ENCODE results near the gene STYXL1.
A peak's percentile ranks its signal among the peaks of the same experiment; 100 is the strongest.
"Not testable (repeated sequence)": the region's sequence is repeated elsewhere in the genome, so short reads cannot be mapped to it uniquely, and the experiment has no call there.

STYXL1 gene

GRCh38 chr7:76047811-76048667 lies at the start of gene STYXL1, which contains the start of gene MDH2:
Gene STYXL1 (minus strand): TSS chr7:76048000. CDS start chr7:76030523, 17,477 bp downstream.
Gene MDH2 (plus strand): TSS chr7:76048106. CDS start chr7:76048161, 55 bp downstream.
- DNase-seq: peak; percentile 97

DNA sequence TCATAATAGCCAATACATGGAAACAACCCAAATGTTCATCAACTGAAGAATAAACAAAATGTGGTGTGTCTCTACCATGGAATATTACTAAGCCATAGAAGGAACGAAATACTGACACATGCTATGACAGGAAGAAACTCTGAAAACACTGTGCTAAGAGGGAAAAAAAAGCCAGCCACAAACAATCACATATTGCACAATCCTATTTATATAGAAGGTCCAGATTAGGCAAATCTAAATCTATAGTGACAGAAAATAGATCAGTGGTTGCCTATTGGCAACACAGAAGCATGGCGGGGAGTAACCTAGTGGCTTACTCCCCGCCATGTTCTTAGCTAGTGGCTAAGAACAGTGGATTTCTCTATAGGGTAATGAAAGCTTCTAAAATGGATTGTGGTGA lies 48.1 kb upstream of the STYXL1 start:
- DNase-seq: no peak

GRCh38 chr7:76094326-76094725 lies 46.5 kb upstream of the STYXL1 start:
- DNase-seq: not testable (repeated sequence)

GRCh38 chr7:76093531-76093930 lies 45.7 kb upstream of the STYXL1 start:
- DNase-seq: not testable (repeated sequence)

DNA sequence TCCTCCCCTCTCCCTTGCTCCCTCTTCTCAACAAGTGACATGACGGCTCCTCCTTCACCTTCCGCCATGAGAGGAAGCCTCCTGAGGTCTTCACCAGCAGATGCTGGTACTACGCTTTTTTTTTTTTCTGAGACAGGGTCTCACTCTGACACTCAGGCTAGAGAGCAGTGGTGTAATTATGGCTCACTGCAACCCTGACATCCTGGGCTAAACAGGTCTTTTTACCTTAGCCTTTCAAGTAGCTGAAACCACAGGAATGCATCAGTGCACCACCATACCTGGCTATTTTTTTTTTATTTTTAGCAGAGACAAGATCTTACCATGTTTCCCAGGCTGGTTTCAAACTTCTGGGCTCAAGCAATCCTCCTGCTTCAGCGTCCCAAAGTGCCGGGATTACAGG lies 43.7 kb upstream of the STYXL1 start:
- no peak for DNase-seq

- DNase-seq: no peak
Measured at GRCh38 chr7:76089865-76090475, 42.2 kb upstream of the STYXL1 start.

DNA sequence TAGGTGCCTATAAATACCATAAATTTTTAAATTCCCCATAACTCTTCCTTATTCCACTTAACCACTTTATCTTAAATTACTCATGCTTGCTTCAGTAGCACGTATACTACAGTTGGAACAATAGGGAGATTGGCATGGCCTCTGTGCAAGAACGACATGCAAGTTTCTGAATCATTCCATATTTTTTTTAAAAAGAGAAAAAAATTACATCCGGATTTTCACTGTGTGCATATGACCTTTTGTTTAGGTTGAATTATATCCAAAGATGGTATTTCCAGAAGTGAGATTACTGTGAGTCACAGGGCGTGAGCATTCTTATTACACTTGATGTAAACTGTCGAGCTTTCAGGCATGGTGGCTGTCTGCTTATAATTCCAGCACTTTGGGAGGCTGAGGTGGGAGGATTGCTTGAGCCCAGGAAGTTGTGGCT lies 39.6 kb upstream of the STYXL1 start:
- DNase-seq: not testable (repeated sequence)

- DNase-seq: no peak
Measured at GRCh38 chr7:76086070-76086469, 38.3 kb upstream of the STYXL1 start.

- not testable (repeated sequence) for DNase-seq
Measured at GRCh38 chr7:76084115-76084514, 36.3 kb upstream of the STYXL1 start.

GRCh38 chr7:76080204-76080603 lies 32.4 kb upstream of the STYXL1 start:
- no peak for DNase-seq

DNA sequence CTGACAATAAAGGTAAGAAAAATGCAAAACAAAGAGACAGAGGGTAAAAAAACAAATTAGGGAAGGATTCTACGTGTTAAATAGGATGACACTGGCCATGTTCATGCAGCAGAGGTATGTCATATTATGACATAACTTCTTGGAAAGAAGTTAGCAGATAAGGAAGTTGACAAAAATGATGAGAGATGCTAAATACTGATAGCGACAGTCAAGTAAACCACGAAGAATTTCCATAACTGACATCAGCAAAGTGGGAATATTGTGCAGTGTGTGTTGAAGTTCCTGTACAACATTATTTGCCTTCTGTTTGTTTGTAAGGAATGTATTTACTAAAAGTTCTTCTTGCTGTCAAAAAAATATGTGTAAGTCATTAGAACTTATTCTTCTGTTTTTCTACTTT lies 29.6 kb upstream of the STYXL1 start:
- DNase-seq: peak; percentile 14

DNA sequence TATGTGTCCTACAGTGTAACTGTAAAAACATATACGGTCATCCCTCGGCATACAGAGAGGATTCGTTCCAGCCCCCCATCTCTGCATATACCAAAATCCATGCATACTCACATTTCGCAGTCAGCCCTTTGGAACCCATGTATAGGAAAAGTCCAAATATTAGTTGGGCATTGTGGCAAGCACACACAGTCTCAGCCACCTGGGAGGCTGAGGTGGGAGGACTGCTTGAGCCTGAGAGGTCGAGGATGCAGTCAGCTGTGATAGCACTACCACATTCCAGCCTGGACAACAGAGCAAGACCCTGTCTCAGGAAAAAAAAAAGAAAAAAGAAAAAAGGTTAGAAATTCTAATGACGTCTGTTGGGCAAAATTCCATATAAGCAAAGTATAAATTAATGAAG lies 29.2 kb upstream of the STYXL1 start:
- no peak for DNase-seq

GRCh38 chr7:76074972-76075370 lies 27.2 kb upstream of the STYXL1 start:
- no peak for DNase-seq

DNA sequence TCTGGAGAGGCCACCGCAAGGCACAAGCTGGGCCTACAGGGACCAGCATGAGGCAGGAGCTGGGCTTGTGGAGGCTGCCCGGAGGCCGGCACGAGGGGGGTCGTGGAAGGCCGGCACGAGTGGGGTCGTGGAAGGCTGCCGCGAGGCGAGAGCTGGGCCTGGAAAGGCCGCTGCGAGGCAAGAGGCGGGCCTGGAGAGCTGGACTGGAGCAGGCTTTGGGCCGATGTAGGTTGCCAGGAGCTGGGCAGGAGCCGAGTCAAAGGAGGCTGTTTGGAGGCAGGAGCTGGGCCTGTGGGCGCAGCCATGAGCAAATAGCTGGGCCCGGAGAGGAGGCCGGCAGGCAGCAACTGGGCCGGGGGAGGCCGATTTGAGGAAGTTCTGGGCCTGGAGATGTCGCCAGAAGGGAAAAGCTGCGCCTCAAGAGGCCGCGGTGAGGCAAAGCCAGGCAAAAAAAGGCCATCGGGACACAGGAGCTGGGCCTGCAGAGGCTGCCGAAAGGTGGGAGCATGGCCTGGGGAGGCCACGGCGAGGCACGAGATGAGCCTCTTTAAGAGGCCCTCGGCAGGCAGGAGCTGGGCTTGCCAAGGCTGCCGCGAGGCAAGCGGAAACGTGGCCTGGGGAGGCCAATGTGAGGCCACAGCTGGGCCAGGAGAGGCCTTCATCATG lies 26.6 kb upstream of the STYXL1 start:
- no peak for DNase-seq

- no peak for DNase-seq
Measured at GRCh38 chr7:76073335-76073990, 25.7 kb upstream of the STYXL1 start.

GRCh38 chr7:76072243-76073148 lies 24.7 kb upstream of the STYXL1 start:
- DNase-seq: no peak

- no peak for DNase-seq
Measured at GRCh38 chr7:76071316-76072242, 23.8 kb upstream of the STYXL1 start.

- no peak for DNase-seq
Measured at GRCh38 chr7:76069238-76069638, 21.4 kb upstream of the STYXL1 start.

GRCh38 chr7:76066716-76067503 lies 19.1 kb upstream of the STYXL1 start:
- DNase-seq: no peak

DNA sequence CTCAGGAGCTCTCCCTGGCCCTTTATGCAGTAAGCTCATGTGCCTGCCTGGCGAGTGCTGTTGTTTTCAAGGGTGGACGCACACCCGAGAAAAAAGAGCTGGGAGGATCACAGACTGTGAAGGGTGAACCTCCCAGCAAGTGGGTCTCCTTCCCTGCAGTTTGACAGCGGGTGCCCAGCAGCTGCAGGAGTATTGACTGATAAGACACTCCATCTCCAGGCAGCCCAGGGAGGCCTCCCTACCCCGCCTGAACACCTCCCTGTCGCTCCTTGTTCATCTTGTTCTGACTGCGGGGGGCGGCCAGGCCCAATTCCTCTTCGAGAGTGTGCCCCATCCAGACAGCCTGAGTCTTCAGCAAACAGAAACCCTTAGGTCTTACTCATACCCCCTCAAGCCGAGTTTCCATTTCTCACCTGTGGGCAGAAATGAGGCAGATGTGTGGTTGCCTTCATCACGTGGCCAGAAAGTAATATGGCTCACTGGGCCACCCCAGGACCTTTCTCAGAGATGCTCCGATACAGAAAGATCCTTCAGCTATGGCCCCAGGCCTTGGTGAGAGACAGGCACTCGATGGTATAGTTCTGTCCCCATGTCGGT lies 17.3 kb upstream of the STYXL1 start:
- peak; percentile 36 for DNase-seq
